ENCODE data around the gene ARSA. TPM values are rescaled to one million over a fixed set of nuclear protein-coding genes. Genes with fewer than 3 reads are reported as not detected.

Gene ARSA
- total RNA-seq, 1 experiment from 2014 or later: 16.6 TPM

DNA sequence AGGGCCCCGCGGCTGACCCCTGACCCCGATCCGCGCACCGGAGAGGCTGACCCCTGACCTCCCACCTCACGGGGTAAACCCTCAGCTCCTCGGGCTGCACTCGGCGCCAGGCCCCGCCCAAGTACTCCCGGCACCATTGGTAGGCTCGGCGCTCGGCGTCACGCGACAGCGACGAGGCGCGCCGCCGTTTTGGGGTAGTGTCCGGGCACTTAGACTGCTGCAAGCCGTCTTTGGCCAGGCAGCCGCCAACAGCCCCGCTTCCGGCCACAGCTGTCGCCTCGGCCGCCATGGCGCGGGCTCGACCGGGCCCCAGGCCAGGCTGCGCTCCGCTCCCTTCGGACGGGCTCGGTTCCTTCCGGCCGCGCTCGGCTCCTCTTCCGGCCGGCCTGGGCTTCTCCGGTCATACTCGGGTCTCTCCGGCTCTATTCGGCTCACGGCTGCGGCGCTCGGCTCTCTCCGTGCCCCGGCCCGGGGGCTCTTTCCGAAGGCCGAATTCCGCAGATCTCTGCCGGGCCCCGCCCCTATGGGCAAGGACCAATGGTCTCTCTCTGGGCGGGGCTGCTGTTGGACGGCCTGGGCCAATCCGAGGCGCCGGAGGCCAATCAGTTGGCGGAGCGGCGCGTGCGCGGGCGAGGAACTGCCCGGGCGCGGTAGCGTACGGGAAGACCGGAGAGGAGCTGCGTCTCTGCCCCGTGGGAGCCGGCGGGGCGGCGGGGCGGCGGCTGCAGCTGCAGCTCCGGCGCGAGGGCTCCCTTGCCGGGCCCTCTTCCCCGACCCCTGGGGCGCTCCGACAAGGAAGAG is 45.3 kb downstream of the ARSA start, which contains the start of gene CHKB:
Gene CHKB, minus strand, starts transcription at position 357 of the 801 bp plus-strand sequence. Its CDS starts 68 bp downstream, at position 289.
- Histone ChIP-seq H3K9me2 (ENCODE audit: insufficient read depth) (no peaks in the 10 kb centered on the region), H2AFZ (peak within 1 kb of the TSS; percentile 97), H3F3A (ENCODE audit: insufficient read depth, low read depth) (peaks cover 15% of the 10 kb centered on the region; the same call in 1 of the 2 replicates), H3K79me2 (ENCODE audit: low read depth) (peaks cover 30% of the 10 kb centered on the region), H3K27ac (peak within 1 kb of the TSS; percentile 86), H3K27me3 (ENCODE audit: insufficient read depth, low read depth) (no peaks in the 10 kb centered on the region), H3K4me1 (replicated peaks; ENCODE audit: insufficient read depth) (peaks cover 18% of the 10 kb centered on the region), H3K4me3 (peak within 1 kb of the TSS; percentile 89), H3K9me3 (ENCODE audit: insufficient read depth, low read depth) (no peaks in the 10 kb centered on the region), H3K36me3 (ENCODE audit: low read depth) (peaks cover 11% of the 10 kb centered on the region; the same call in 1 of the 2 replicates), H3K4me2 (peak within 1 kb of the TSS; percentile 93), H4K20me1 (ENCODE audit: insufficient read depth) (no peaks in the 10 kb centered on the region)
- CTCF ChIA-PET: no interaction called here
- intact Hi-C loops (cut with micrococcal nuclease; ENCODE audit: unreplicated experiment): loop anchor here (1.0 to 5.0 kb wide), 3 partner anchors 19 to 75 kb away; partner anchors contain the start of genes LMF2 and NCAPH2
- TF ChIP-seq EZH2 (IDR thresholded peaks at IDR 0.05; ENCODE audit: low read depth): no peak
- TF ChIP-seq, protein P1, sequence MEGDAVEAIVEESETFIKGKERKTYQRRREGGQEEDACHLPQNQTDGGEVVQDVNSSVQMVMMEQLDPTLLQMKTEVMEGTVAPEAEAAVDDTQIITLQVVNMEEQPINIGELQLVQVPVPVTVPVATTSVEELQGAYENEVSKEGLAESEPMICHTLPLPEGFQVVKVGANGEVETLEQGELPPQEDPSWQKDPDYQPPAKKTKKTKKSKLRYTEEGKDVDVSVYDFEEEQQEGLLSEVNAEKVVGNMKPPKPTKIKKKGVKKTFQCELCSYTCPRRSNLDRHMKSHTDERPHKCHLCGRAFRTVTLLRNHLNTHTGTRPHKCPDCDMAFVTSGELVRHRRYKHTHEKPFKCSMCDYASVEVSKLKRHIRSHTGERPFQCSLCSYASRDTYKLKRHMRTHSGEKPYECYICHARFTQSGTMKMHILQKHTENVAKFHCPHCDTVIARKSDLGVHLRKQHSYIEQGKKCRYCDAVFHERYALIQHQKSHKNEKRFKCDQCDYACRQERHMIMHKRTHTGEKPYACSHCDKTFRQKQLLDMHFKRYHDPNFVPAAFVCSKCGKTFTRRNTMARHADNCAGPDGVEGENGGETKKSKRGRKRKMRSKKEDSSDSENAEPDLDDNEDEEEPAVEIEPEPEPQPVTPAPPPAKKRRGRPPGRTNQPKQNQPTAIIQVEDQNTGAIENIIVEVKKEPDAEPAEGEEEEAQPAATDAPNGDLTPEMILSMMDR (conservative IDR thresholded peaks at IDR 0.05): no peak
- DNase-seq: peak; percentile 99
- POLR2A ChIA-PET (ENCODE audit: unreplicated experiment): interaction anchor here (0.9 to 1.2 kb wide), 2 partner anchors 20 to 75 kb away, joined by 3 read pairs; partner anchors contain the start of genes LMF2, NCAPH2 and SYCE3
- no TSS peak for BruUV-seq (replicated peaks)

DNA sequence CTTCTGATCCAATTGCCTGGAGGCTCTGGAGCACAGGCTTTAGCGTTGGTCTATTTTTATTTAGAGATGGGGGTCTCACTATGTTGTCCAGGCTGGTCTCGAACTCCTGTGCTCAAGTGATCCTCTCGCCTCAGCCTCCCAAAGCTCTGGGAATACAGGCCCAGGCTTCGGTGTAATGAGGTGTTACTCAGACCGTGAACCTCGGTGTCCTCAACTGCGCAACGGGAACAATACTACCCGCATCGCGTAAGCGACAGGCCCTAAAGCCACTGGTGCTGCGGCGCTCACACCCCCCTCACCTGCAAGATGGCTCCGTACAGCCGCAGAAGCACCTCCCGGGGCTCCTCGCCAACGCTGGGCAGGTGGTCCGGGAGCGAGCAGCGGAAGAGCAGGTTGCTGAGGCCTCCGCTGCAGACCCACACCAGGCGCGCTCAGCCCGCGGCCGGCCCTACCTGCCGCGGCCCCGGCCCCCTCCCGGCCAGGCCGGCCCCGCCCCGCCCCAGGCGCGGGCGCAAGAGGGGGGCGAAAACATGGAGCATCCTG is 45.9 kb downstream of the ARSA start:
- H3K9me2 ChIP-seq (ENCODE audit: insufficient read depth): no peaks in the 10 kb centered on the region
- peaks cover 11% of the 10 kb centered on the region; the same call in 1 of the 2 replicates for H3K36me3 ChIP-seq (ENCODE audit: low read depth)
- H4K20me1 ChIP-seq (ENCODE audit: insufficient read depth): no peaks in the 10 kb centered on the region
- no peaks in the 10 kb centered on the region for H3K27me3 ChIP-seq (ENCODE audit: insufficient read depth, low read depth)
- H3K4me2 ChIP-seq: peak overlapping the region; percentile 90
- peak overlapping the region; percentile 89 for H3K4me3 ChIP-seq
- ChIA-PET CTCF (no interaction called here), POLR2A (ENCODE audit: unreplicated experiment) (interaction anchor here (0.9 to 1.2 kb wide), 2 partner anchors 19 to 74 kb away, joined by 3 read pairs; partner anchors contain the start of genes LMF2, NCAPH2 and SYCE3)
- TF ChIP-seq EZH2 (IDR thresholded peaks at IDR 0.05; ENCODE audit: low read depth): no peak
- TF ChIP-seq, protein P1 (conservative IDR thresholded peaks at IDR 0.05): no peak
- no peaks in the 10 kb centered on the region for H3K9me3 ChIP-seq (ENCODE audit: insufficient read depth, low read depth)
- peak in 1 of 2 experiments; percentile 50 for DNase-seq
- peaks cover 18% of the 10 kb centered on the region for H3K4me1 ChIP-seq (replicated peaks; ENCODE audit: insufficient read depth)
- peaks cover 15% of the 10 kb centered on the region; the same call in 1 of the 2 replicates for H3F3A ChIP-seq (ENCODE audit: insufficient read depth, low read depth)
- no TSS peak for BruUV-seq (replicated peaks)
- H3K79me2 ChIP-seq (ENCODE audit: low read depth): peaks cover 30% of the 10 kb centered on the region
- H3K27ac ChIP-seq: peak overlapping the region; percentile 86
- H2AFZ ChIP-seq: peak overlapping the region; percentile 97
- intact Hi-C loops (cut with micrococcal nuclease; ENCODE audit: unreplicated experiment): loop anchor here (1.0 to 5.0 kb wide), 3 partner anchors 19 to 75 kb away; partner anchors contain the start of genes LMF2 and NCAPH2
